ENCODE data around the gene FOXE3.

- no peak for TF ChIP-seq CTCF (IDR thresholded peaks at IDR 0.05)
- no peak for TF ChIP-seq POLR2A (IDR thresholded peaks at IDR 0.05)
Measured at GRCh38 chr1:47431534-47431933, 15.4 kb downstream of the FOXE3 start.
